ENCODE data around the gene SPAAR. TPM values are rescaled to one million over a fixed set of nuclear protein-coding genes. Genes with fewer than 3 reads are reported as not detected.

Gene SPAAR
- total RNA-seq, 1 experiment from 2014 or later: not detected

Other genes starting within 250 kb of the SPAAR start
- gene ARHGEF39, start 244.3 kb upstream of the SPAAR start, total RNA-seq (2014; rRNA removed; shearing (Covaris generic)): 17.4 and 21.4 TPM in 2 replicates
- gene CA9, start 235.6 kb upstream of the SPAAR start, total RNA-seq (2014; rRNA removed; shearing (Covaris generic)): 0.78 TPM in 1 of 2 replicates, not detected in the other
- gene TPM2, start 219.6 kb upstream of the SPAAR start, total RNA-seq (2014; rRNA removed; shearing (Covaris generic)): 117 and 129 TPM in 2 replicates
- gene TLN1, start 177.3 kb upstream of the SPAAR start, total RNA-seq (2014; rRNA removed; shearing (Covaris generic)): 91.2 and 106 TPM in 2 replicates
- 26.0 and 28.6 TPM in 2 replicates for gene CREB3, start 176.8 kb upstream of the SPAAR start, total RNA-seq (2014; rRNA removed; shearing (Covaris generic))
- gene GBA2, start 160.3 kb upstream of the SPAAR start, total RNA-seq (2014; rRNA removed; shearing (Covaris generic)): 75.2 and 85.5 TPM in 2 replicates
- 14.4 and 16.4 TPM in 2 replicates for gene RGP1, start 160.2 kb upstream of the SPAAR start, total RNA-seq (2014; rRNA removed; shearing (Covaris generic))
- gene MSMP, start 155.2 kb upstream of the SPAAR start, total RNA-seq (2014; rRNA removed; shearing (Covaris generic)): not detected in 2 replicates
- 6.4 and 7.5 TPM in 2 replicates for gene NPR2, start 117.9 kb upstream of the SPAAR start, total RNA-seq (2014; rRNA removed; shearing (Covaris generic))
- gene SPAG8, start 97.2 kb upstream of the SPAAR start, total RNA-seq (2014; rRNA removed; shearing (Covaris generic)): 0.15 and 0.55 TPM in 2 replicates
- 46.9 and 53.8 TPM in 2 replicates for gene HINT2, start 94.4 kb upstream of the SPAAR start, total RNA-seq (2014; rRNA removed; shearing (Covaris generic))
- not detected in 2 replicates for gene FAM221B, start 80.8 kb upstream of the SPAAR start, total RNA-seq (2014; rRNA removed; shearing (Covaris generic))
- 2.0 and 3.1 TPM in 2 replicates for gene TMEM8B, start 80.3 kb upstream of the SPAAR start, total RNA-seq (2014; rRNA removed; shearing (Covaris generic))
- gene OR13J1, start 39.1 kb upstream of the SPAAR start, total RNA-seq (2014; rRNA removed; shearing (Covaris generic)): not detected in 2 replicates
- gene HRCT1, start 3.3 kb upstream of the SPAAR start, total RNA-seq (2014; rRNA removed; shearing (Covaris generic)): 0.21 TPM in 1 of 2 replicates, not detected in the other
- gene OR2S2, start 48.7 kb downstream of the SPAAR start, total RNA-seq (2014; rRNA removed; shearing (Covaris generic)): not detected in 2 replicates
- gene RECK, start 127.4 kb downstream of the SPAAR start, total RNA-seq (2014; rRNA removed; shearing (Covaris generic)): 11.7 and 16.1 TPM in 2 replicates
- 2.7 and 9.1 TPM in 2 replicates for gene GLIPR2, start 227.2 kb downstream of the SPAAR start, total RNA-seq (2014; rRNA removed; shearing (Covaris generic))

All from H7 (cell line).